Measurements from ENCODE around the gene SPC24.
"Not testable (repeated sequence)": the region's sequence is repeated elsewhere in the genome, so short reads cannot be mapped to it uniquely, and the experiment has no call there.

SPC24 gene

GRCh38 chr19:11136400-11137101, 19.0 kb downstream of the SPC24 start:
- H3K27ac Mint-ChIP-seq: no peak overlapping the region

GRCh38 chr19:11131471-11131870, 24.1 kb downstream of the SPC24 start:
- H3K36me3 Mint-ChIP-seq (ENCODE audit: low read depth): peaks cover 44% of the 10 kb centered on the region
- no peaks in the 10 kb centered on the region for H3K9me3 Mint-ChIP-seq
- no peak overlapping the region for H3K4me3 Mint-ChIP-seq
- H3K27me3 Mint-ChIP-seq: no peaks in the 10 kb centered on the region
- H3K4me1 Mint-ChIP-seq (ENCODE audit: low read depth): no peaks in the 10 kb centered on the region
- no peak overlapping the region for H3K27ac Mint-ChIP-seq

More at GRCh38 chr19:11136400-11137101, 19.0 kb downstream of the SPC24 start:
- Mint-ChIP-seq H3K27me3 (no peaks in the 10 kb centered on the region), H3K9me3 (no peaks in the 10 kb centered on the region), H3K4me1 (ENCODE audit: low read depth) (peaks cover 8% of the 10 kb centered on the region), H3K36me3 (ENCODE audit: low read depth) (peaks cover 14% of the 10 kb centered on the region), H3K4me3 (no peak overlapping the region)

GRCh38 chr19:11130824-11131455, 24.6 kb downstream of the SPC24 start:
- Mint-ChIP-seq H3K27ac (peak overlapping the region; percentile 40), H3K36me3 (ENCODE audit: low read depth) (peaks cover 49% of the 10 kb centered on the region), H3K9me3 (no peaks in the 10 kb centered on the region), H3K4me3 (no peak overlapping the region), H3K4me1 (ENCODE audit: low read depth) (no peaks in the 10 kb centered on the region), H3K27me3 (no peaks in the 10 kb centered on the region)

GRCh38 chr19:11127905-11128304, 27.7 kb downstream of the SPC24 start:
- no peak overlapping the region for H3K27ac Mint-ChIP-seq
- H3K4me1 Mint-ChIP-seq (ENCODE audit: low read depth): no peaks in the 10 kb centered on the region
- no peaks in the 10 kb centered on the region for H3K9me3 Mint-ChIP-seq
- peaks cover 49% of the 10 kb centered on the region for H3K36me3 Mint-ChIP-seq (ENCODE audit: low read depth)
- no peak overlapping the region for H3K4me3 Mint-ChIP-seq
- no peaks in the 10 kb centered on the region for H3K27me3 Mint-ChIP-seq

- no peak overlapping the region for H3K4me3 Mint-ChIP-seq
- no peaks in the 10 kb centered on the region for H3K27me3 Mint-ChIP-seq
- no peak overlapping the region for H3K27ac Mint-ChIP-seq
- peaks cover 41% of the 10 kb centered on the region for H3K36me3 Mint-ChIP-seq (ENCODE audit: low read depth)
- H3K9me3 Mint-ChIP-seq: no peaks in the 10 kb centered on the region
- H3K4me1 Mint-ChIP-seq (ENCODE audit: low read depth): no peaks in the 10 kb centered on the region
These were observed 29.4 kb downstream of the SPC24 start for GRCh38 chr19:11125994-11126685.

GRCh38 chr19:11124157-11124556, 31.4 kb downstream of the SPC24 start:
- not testable (repeated sequence) for H3K4me1 Mint-ChIP-seq (ENCODE audit: low read depth); H3K27me3 Mint-ChIP-seq; H3K4me3 Mint-ChIP-seq; H3K9me3 Mint-ChIP-seq; H3K27ac Mint-ChIP-seq
- H3K36me3 Mint-ChIP-seq (ENCODE audit: low read depth): peaks cover 41% of the 10 kb centered on the region

- H3K27me3 Mint-ChIP-seq: no peaks in the 10 kb centered on the region
- H3K4me1 Mint-ChIP-seq (ENCODE audit: low read depth): no peaks in the 10 kb centered on the region
- H3K4me3 Mint-ChIP-seq: no peak overlapping the region
- H3K36me3 Mint-ChIP-seq (ENCODE audit: low read depth): peaks cover 48% of the 10 kb centered on the region
- H3K9me3 Mint-ChIP-seq: no peaks in the 10 kb centered on the region
- H3K27ac Mint-ChIP-seq: no peak overlapping the region
These were observed 32.5 kb downstream of the SPC24 start for GRCh38 chr19:11123114-11123513.

GRCh38 chr19:11121963-11122362, 33.6 kb downstream of the SPC24 start:
- H3K4me3 Mint-ChIP-seq; H3K27ac Mint-ChIP-seq; H3K9me3 Mint-ChIP-seq; H3K27me3 Mint-ChIP-seq; H3K4me1 Mint-ChIP-seq (ENCODE audit: low read depth): not testable (repeated sequence)
- H3K36me3 Mint-ChIP-seq (ENCODE audit: low read depth): peaks cover 47% of the 10 kb centered on the region

- H3K36me3 Mint-ChIP-seq (ENCODE audit: low read depth): peaks cover 72% of the 10 kb centered on the region
- H3K27me3 Mint-ChIP-seq: no peaks in the 10 kb centered on the region
- H3K4me3 Mint-ChIP-seq: no peak overlapping the region
- no peak overlapping the region for H3K27ac Mint-ChIP-seq
- H3K9me3 Mint-ChIP-seq: no peaks in the 10 kb centered on the region
- no peaks in the 10 kb centered on the region for H3K4me1 Mint-ChIP-seq (ENCODE audit: low read depth)
These were observed 39.1 kb downstream of the SPC24 start for GRCh38 chr19:11116507-11116906.

GRCh38 chr19:11115895-11116446, 39.6 kb downstream of the SPC24 start:
- Mint-ChIP-seq H3K27ac (no peak overlapping the region), H3K4me3 (no peak overlapping the region), H3K4me1 (ENCODE audit: low read depth) (no peaks in the 10 kb centered on the region), H3K9me3 (no peaks in the 10 kb centered on the region), H3K27me3 (no peaks in the 10 kb centered on the region), H3K36me3 (ENCODE audit: low read depth) (peaks cover 75% of the 10 kb centered on the region)

- no peaks in the 10 kb centered on the region for H3K27me3 Mint-ChIP-seq
- no peak overlapping the region for H3K27ac Mint-ChIP-seq
- H3K36me3 Mint-ChIP-seq (ENCODE audit: low read depth): peaks cover 74% of the 10 kb centered on the region
These were observed 40.5 kb downstream of the SPC24 start for GRCh38 chr19:11115042-11115441.

GRCh38 chr19:11113140-11113708, 42.4 kb downstream of the SPC24 start:
- Mint-ChIP-seq H3K9me3 (no peaks in the 10 kb centered on the region), H3K27ac (no peak overlapping the region), H3K36me3 (ENCODE audit: low read depth) (peaks cover 75% of the 10 kb centered on the region), H3K4me3 (no peak overlapping the region), H3K27me3 (no peaks in the 10 kb centered on the region), H3K4me1 (ENCODE audit: low read depth) (no peaks in the 10 kb centered on the region)

More at GRCh38 chr19:11115042-11115441, 40.5 kb downstream of the SPC24 start:
- Mint-ChIP-seq H3K4me1 (ENCODE audit: low read depth) (no peaks in the 10 kb centered on the region), H3K9me3 (no peaks in the 10 kb centered on the region), H3K4me3 (no peak overlapping the region)

- peaks cover 72% of the 10 kb centered on the region for H3K36me3 Mint-ChIP-seq (ENCODE audit: low read depth)
These were observed 43.8 kb downstream of the SPC24 start for GRCh38 chr19:11111771-11112144.

GRCh38 chr19:11111117-11111770, 44.3 kb downstream of the SPC24 start:
- no peaks in the 10 kb centered on the region for H3K27me3 Mint-ChIP-seq
- no peaks in the 10 kb centered on the region for H3K4me1 Mint-ChIP-seq (ENCODE audit: low read depth)
- H3K36me3 Mint-ChIP-seq (ENCODE audit: low read depth): peaks cover 71% of the 10 kb centered on the region
- no peak overlapping the region for H3K27ac Mint-ChIP-seq
- no peaks in the 10 kb centered on the region for H3K9me3 Mint-ChIP-seq
- H3K4me3 Mint-ChIP-seq: no peak overlapping the region

More at GRCh38 chr19:11111771-11112144, 43.8 kb downstream of the SPC24 start:
- no peaks in the 10 kb centered on the region for H3K27me3 Mint-ChIP-seq
- no peaks in the 10 kb centered on the region for H3K9me3 Mint-ChIP-seq
- no peak overlapping the region for H3K4me3 Mint-ChIP-seq
- no peaks in the 10 kb centered on the region for H3K4me1 Mint-ChIP-seq (ENCODE audit: low read depth)
- H3K27ac Mint-ChIP-seq: no peak overlapping the region
